ENCODE data around the gene ERCC6L2. TPM values are rescaled to one million over a fixed set of nuclear protein-coding genes. Genes with fewer than 3 reads are reported as not detected.

The ERCC6L2 gene
- total and polyA plus RNA-seq, 10 of the 15 experiments (the other 5 are each of a cell fraction or from before 2014, with no cell fraction given): 8.1 to 45.0 (median 22.6) TPM

DNA sequence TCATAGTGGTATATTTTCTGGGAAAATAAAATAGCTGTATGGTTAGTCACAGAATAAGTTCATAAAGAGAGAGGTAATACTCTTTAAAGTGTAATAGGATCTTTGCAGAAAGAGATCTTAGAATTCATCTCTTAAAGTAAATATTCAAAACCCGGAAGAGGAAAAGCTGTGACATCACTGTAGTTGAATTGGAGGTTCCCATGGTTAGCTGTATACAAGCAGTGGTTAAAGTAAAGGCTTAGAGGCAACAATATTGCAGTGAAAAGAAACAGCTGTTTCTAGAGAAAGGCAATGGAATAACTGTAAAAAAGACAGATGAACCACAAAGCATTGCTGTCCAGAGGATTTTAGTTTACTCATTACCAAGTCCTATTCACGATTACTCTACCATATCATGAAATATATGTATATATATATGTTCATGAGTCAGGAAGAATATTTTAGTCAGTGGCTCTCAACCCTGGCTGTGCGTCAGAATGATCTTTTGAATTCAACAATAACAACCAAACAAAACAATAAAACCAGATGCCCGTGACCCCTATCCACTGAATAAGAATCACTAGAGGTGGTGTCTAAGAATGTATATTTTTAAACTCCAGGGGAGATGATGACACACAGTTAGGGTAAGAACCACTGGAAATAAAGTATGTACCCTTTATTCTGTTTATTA lies 4.7 kb downstream of the ERCC6L2 start:
- intact Hi-C loops (cut with micrococcal nuclease; ENCODE audit: unreplicated experiment): no loop called here
- POLR2A ChIA-PET: no interaction called here
- H3K4me2 ChIP-seq (ENCODE audit: control insufficient read depth, insufficient read depth): no peak overlapping the region; the same call in 1 of the 2 replicates
- DNase-seq (ENCODE audit: low read depth, low spot score) (no peak), FAIRE-seq (no peak), ATAC-seq (no peak)
- SMC1A ChIA-PET (ENCODE audit: uncharacterized antibody, unreplicated experiment): interaction anchor here (1.2 to 1.7 kb wide), 2 partner anchors 11 to 30 kb away, joined by 3 to 6 read pairs; no protein-coding TSS in a partner anchor
- no peak overlapping the region for H3K9ac ChIP-seq (ENCODE audit: control insufficient read depth, insufficient read depth, low read length)
- no peak overlapping the region for H2AFZ ChIP-seq (ENCODE audit: control insufficient read depth, low read depth, low read length)
- 99% methylated on average over 4 of the region's 4 CpGs for WGBS (ENCODE audit: insufficient coverage, insufficient replicate concordance, low lambda C conversion rate, missing lambda C conversion rate)
- no peak for TF ChIP-seq ZNF217 (IDR thresholded peaks at IDR 0.05)
- TF ChIP-seq BCLAF1 (IDR thresholded peaks at IDR 0.05): no peak
- TF ChIP-seq YBX1 (IDR thresholded peaks at IDR 0.05): no peak
- no peak for TF ChIP-seq SKIL (IDR thresholded peaks at IDR 0.05; ENCODE audit: low read depth, poor library complexity, severe bottlenecking)
- TF ChIP-seq, protein P1, sequence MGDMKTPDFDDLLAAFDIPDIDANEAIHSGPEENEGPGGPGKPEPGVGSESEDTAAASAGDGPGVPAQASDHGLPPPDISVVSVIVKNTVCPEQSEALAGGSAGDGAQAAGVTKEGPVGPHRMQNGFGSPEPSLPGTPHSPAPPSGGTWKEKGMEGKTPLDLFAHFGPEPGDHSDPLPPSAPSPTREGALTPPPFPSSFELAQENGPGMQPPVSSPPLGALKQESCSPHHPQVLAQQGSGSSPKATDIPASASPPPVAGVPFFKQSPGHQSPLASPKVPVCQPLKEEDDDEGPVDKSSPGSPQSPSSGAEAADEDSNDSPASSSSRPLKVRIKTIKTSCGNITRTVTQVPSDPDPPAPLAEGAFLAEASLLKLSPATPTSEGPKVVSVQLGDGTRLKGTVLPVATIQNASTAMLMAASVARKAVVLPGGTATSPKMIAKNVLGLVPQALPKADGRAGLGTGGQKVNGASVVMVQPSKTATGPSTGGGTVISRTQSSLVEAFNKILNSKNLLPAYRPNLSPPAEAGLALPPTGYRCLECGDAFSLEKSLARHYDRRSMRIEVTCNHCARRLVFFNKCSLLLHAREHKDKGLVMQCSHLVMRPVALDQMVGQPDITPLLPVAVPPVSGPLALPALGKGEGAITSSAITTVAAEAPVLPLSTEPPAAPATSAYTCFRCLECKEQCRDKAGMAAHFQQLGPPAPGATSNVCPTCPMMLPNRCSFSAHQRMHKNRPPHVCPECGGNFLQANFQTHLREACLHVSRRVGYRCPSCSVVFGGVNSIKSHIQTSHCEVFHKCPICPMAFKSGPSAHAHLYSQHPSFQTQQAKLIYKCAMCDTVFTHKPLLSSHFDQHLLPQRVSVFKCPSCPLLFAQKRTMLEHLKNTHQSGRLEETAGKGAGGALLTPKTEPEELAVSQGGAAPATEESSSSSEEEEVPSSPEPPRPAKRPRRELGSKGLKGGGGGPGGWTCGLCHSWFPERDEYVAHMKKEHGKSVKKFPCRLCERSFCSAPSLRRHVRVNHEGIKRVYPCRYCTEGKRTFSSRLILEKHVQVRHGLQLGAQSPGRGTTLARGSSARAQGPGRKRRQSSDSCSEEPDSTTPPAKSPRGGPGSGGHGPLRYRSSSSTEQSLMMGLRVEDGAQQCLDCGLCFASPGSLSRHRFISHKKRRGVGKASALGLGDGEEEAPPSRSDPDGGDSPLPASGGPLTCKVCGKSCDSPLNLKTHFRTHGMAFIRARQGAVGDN (IDR thresholded peaks at IDR 0.05): no peak
- TF ChIP-seq CHD2 (IDR thresholded peaks at IDR 0.05; ENCODE audit: borderline replicate concordance, low read depth, low read length): no peak
- H3K4me3 ChIP-seq: no peak overlapping the region
- CTCF ChIA-PET: interaction anchor here (0.7 kb wide), 1 partner anchor 8 kb away, joined by 4 read pairs; no protein-coding TSS in a partner anchor
- in situ Hi-C loops (cut with MboI): no loop called here
- no peak overlapping the region for H3K27ac ChIP-seq (ENCODE audit: control insufficient read depth, insufficient read depth)
- H3K4me1 ChIP-seq (ENCODE audit: control insufficient read depth, insufficient read depth, low read length): peaks cover 6% of the 10 kb centered on the region
- RAD21 ChIA-PET (ENCODE audit: unreplicated experiment): interaction anchor here (0.8 to 1.5 kb wide), 2 partner anchors 16 to 378 kb away, joined by 3 to 6 read pairs; no protein-coding TSS in a partner anchor
- H3K9me3 ChIP-seq (replicated peaks; ENCODE audit: control insufficient read depth, insufficient read depth, low read length): peaks cover 2% of the 10 kb centered on the region; the same call in 1 of the 3 replicates
- no TSS peak for BruUV-seq (replicated peaks)
- peaks cover 0 to 5% of the 10 kb centered on the region in 2 experiments for H3K36me3 ChIP-seq (ENCODE audit: control insufficient read depth in 2 of 2, insufficient read depth in 2 of 2, low read length in 1 of 2)
- H4K20me1 ChIP-seq (ENCODE audit: control insufficient read depth, insufficient read depth): no peaks in the 10 kb centered on the region
- peaks cover 12% of the 10 kb centered on the region for H3K79me2 ChIP-seq (ENCODE audit: control insufficient read depth, insufficient read depth, low read length)
- H3K27me3 ChIP-seq (replicated peaks in 1 of 2; ENCODE audit: control insufficient read depth in 2 of 2, insufficient read depth in 2 of 2, low read length in 1 of 2): no peaks in the 10 kb centered on the region

All from GM12878 (cell line).